Measurements from ENCODE around the gene TMEM201. TPM values are rescaled to one million over a fixed set of nuclear protein-coding genes. Genes with fewer than 3 reads are reported as not detected.

Gene TMEM201
- total RNA-seq, 2 donors from 2014 or later, result 11.2 to 15.0 TPM

DNA sequence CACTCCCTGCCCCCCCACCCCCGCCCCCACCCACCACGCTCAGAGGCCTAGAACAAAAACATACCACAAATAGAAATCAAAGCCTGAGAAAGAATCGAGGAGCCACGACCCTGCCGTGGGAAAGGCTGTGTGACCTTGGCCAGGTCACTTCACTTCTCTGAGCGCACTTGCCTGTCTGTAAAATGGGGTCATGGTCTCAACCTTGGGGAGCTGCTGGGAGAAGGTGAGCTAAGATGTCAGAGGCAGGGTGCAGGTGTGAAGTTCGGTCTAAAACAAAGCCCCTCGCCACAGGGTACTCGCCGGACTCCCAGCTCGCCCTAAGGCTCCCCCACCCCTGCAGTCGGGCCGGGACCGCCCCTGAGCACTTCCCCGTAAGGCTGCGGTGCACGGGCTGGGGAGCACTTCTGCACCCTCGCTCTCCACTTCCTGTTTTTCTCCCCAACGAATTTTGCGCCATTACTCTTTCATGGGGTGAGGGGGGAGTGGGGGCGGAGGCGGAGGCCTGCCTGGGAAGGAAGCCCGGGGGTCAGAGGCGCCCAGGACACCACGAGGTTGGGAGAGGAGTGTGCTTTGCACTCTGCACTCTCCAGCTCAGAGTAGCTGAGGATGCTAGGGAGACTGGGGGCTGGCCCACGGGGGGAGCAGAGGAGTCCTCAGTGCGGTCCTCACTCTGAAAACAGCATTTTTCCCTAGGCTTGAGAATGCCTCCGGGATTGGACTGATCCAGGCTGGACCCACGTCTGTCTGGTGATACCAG is 40.9 kb downstream of the TMEM201 start:
- Histone ChIP-seq H3K4me3 (peak overlapping the region; percentile 1), H3K27ac (no peak overlapping the region), H3K9me3 (no peaks in the 10 kb centered on the region), H3K36me3 (no peaks in the 10 kb centered on the region), H3K27me3 (replicated peaks; ENCODE audit: insufficient read depth) (no peaks in the 10 kb centered on the region), H3K4me1 (ENCODE audit: control insufficient read depth in 1 of 2, low read depth in 2 of 2) (peaks cover 0 to 4% of the 10 kb centered on the region in 2 donors)
- ATAC-seq (ENCODE audit: insufficient number of reproducible peaks, low FRiP score, low read depth) (no peak), DNase-seq (ENCODE audit: low spot score) (no peak)
- no peak for TF ChIP-seq CTCF (IDR thresholded peaks at IDR 0.05)

DNA sequence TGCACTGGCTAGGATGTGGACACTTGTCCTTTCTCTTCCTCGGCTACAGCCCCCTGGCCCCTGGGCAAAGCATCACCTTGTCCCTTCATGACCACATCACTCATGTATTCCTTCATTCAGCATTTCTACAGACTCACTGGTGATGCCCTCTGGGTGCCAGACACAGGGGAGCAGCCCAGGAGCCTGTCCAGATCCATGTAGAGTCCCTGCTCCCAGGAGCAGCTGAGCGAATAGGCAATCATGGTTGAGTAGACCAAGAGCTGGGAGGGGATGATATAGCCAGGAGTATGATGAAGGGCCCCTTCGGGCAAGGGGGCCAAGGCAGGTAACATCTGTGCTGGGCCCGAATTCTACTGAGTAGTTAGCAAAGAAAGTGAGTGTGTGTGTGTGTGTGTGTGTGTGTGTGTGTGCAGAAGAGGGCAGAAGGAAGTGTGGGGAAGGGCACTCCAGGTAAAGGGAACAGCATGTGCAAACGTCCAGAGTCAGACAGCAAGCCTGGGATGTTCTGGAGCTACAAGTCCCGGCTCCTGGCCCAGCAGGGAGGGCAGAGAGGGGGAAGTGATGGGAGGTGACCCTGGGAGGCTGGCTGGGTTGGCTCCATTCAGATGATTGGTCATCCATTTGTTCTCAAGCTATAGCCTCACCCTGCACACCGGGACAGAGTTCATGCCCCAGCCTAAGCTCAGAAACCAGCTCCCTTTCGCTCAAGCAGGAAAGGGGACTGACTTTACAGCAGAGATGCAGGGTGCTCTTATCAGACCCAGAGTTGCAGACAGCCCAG is 41.8 kb downstream of the TMEM201 start:
- no peak for ATAC-seq (ENCODE audit: insufficient number of reproducible peaks, low FRiP score, low read depth)

GRCh38 chr1:9631613-9632012 is 42.9 kb downstream of the TMEM201 start:
- H3K27ac ChIP-seq, result no peak overlapping the region
- no peaks in the 10 kb centered on the region for H3K27me3 ChIP-seq (replicated peaks; ENCODE audit: insufficient read depth)
- no peaks in the 10 kb centered on the region for H3K36me3 ChIP-seq
- no peaks in the 10 kb centered on the region for H3K9me3 ChIP-seq
- peaks cover 0 to 4% of the 10 kb centered on the region in 2 donors for H3K4me1 ChIP-seq (ENCODE audit: control insufficient read depth in 1 of 2, low read depth in 2 of 2)
- no peak for TF ChIP-seq CTCF (IDR thresholded peaks at IDR 0.05)
- no peak for ATAC-seq (ENCODE audit: insufficient number of reproducible peaks, low FRiP score, low read depth)
- no peak overlapping the region for H3K4me3 ChIP-seq
- DNase-seq (ENCODE audit: low spot score), result no peak

More for the DNA sequence above, 41.8 kb downstream of the TMEM201 start:
- no peak overlapping the region for H3K4me3 ChIP-seq
- TF ChIP-seq CTCF (IDR thresholded peaks at IDR 0.05), result no peak
- H3K27me3 ChIP-seq (replicated peaks; ENCODE audit: insufficient read depth), result no peaks in the 10 kb centered on the region
- H3K36me3 ChIP-seq, result no peaks in the 10 kb centered on the region
- H3K27ac ChIP-seq, result no peak overlapping the region
- DNase-seq (ENCODE audit: low spot score), result no peak
- peaks cover 0 to 4% of the 10 kb centered on the region in 2 donors for H3K4me1 ChIP-seq (ENCODE audit: control insufficient read depth in 1 of 2, low read depth in 2 of 2)
- H3K9me3 ChIP-seq, result no peaks in the 10 kb centered on the region

- no peak for TF ChIP-seq CTCF (IDR thresholded peaks at IDR 0.05)
- Histone ChIP-seq H3K4me1 (ENCODE audit: control insufficient read depth in 1 of 2, low read depth in 2 of 2) (no peaks in the 10 kb centered on the region), H3K27me3 (replicated peaks; ENCODE audit: insufficient read depth) (no peaks in the 10 kb centered on the region), H3K9me3 (no peaks in the 10 kb centered on the region), H3K36me3 (no peaks in the 10 kb centered on the region), H3K27ac (no peak overlapping the region), H3K4me3 (no peak overlapping the region)
- no peak for DNase-seq (ENCODE audit: low spot score)
- no peak for ATAC-seq (ENCODE audit: insufficient number of reproducible peaks, low FRiP score, low read depth)
These were observed 44.8 kb downstream of the TMEM201 start for GRCh38 chr1:9633493-9633892.

DNA sequence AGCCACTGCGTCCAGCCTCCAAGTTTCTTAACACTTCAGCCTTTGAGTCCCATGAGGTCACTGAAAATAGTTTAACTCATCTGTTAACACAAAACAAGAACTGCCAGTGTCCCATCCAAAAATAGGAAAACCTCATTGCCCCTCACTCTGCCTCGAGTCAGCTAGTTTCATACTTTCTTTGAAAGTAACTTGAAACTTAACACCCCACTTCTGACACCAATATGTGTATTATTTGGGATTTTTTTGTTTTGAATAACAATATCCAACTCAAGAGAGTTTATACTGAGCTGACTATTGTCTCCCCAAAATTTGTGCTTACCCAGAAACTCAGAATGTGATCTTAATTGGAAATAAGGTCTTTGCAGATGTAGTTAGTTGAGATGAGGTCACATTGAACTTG is 45.9 kb downstream of the TMEM201 start:
- H3K36me3 ChIP-seq, result no peaks in the 10 kb centered on the region
- no peak overlapping the region for H3K4me3 ChIP-seq
- no peaks in the 10 kb centered on the region for H3K27me3 ChIP-seq (replicated peaks; ENCODE audit: insufficient read depth)
- no peak for TF ChIP-seq CTCF (IDR thresholded peaks at IDR 0.05)
- no peak overlapping the region for H3K27ac ChIP-seq
- ATAC-seq (ENCODE audit: insufficient number of reproducible peaks, low FRiP score, low read depth) (no peak), DNase-seq (ENCODE audit: low spot score) (no peak)
- no peaks in the 10 kb centered on the region for H3K4me1 ChIP-seq (ENCODE audit: control insufficient read depth in 1 of 2, low read depth in 2 of 2)
- no peaks in the 10 kb centered on the region for H3K9me3 ChIP-seq
